HG03159 (cell line): Measurements from ENCODE around the gene CENPC.
"Not testable (repeated sequence)": the region's sequence is repeated elsewhere in the genome, so short reads cannot be mapped to it uniquely, and the experiment has no call there.

Source experiments
- ATAC-seq: cut with Tn5 transposase; IDR thresholded peaks from one replicate; pipeline ENCODE4 v1.9.1; 2021; ENCODE audit warnings: mild to moderate bottlenecking, moderate library complexity; ENCODE audit not compliant: unreplicated experiment

The CENPC gene

GRCh38 chr4:67545199-67546003 lies at the start of gene CENPC:
Gene CENPC (minus strand): TSS chr4:67545503. CDS start chr4:67545355, 148 bp downstream.
- ATAC-seq = peak; percentile 96

GRCh38 chr4:67593741-67594175 lies 48.5 kb upstream of the CENPC start:
- ATAC-seq = no peak

GRCh38 chr4:67587156-67587555 lies 41.9 kb upstream of the CENPC start:
- no peak for ATAC-seq

- no peak for ATAC-seq
These were observed 39.2 kb upstream of the CENPC start for GRCh38 chr4:67584496-67584895.

- ATAC-seq = no peak
These were observed 36.6 kb upstream of the CENPC start for GRCh38 chr4:67581913-67582312.

- ATAC-seq = peak; percentile 55
These were observed 36.0 kb upstream of the CENPC start for GRCh38 chr4:67581208-67581857.

- peak; percentile 32 for ATAC-seq
These were observed 35.3 kb upstream of the CENPC start for GRCh38 chr4:67580577-67580976.

GRCh38 chr4:67576538-67576937 lies 31.2 kb upstream of the CENPC start:
- no peak for ATAC-seq

- ATAC-seq = no peak
These were observed 30.8 kb upstream of the CENPC start for GRCh38 chr4:67576059-67576466.

- ATAC-seq = peak; percentile 94
These were observed 30.1 kb upstream of the CENPC start for GRCh38 chr4:67575232-67576058.

GRCh38 chr4:67573193-67573592 lies 27.9 kb upstream of the CENPC start:
- no peak for ATAC-seq

- ATAC-seq = no peak
These were observed 26.7 kb upstream of the CENPC start for GRCh38 chr4:67571975-67572374.

- ATAC-seq = no peak
These were observed 25.2 kb upstream of the CENPC start for GRCh38 chr4:67570537-67570936.

GRCh38 chr4:67568820-67569219 lies 23.5 kb upstream of the CENPC start:
- no peak for ATAC-seq

GRCh38 chr4:67566335-67566734 lies 21.0 kb upstream of the CENPC start:
- ATAC-seq = no peak

- ATAC-seq = no peak
These were observed 20.0 kb upstream of the CENPC start for GRCh38 chr4:67565284-67565683.

GRCh38 chr4:67558493-67558892 lies 13.2 kb upstream of the CENPC start, which contains the start of gene STAP1:
Gene STAP1 (plus strand): TSS chr4:67558727. CDS start chr4:67558810, 83 bp downstream.
- peak; percentile 62 for ATAC-seq

- ATAC-seq = no peak
These were observed 11.1 kb upstream of the CENPC start for GRCh38 chr4:67556436-67556835.

- ATAC-seq = no peak
These were observed 10.1 kb upstream of the CENPC start for GRCh38 chr4:67555447-67555846.

GRCh38 chr4:67554096-67554495 lies 8.8 kb upstream of the CENPC start:
- no peak for ATAC-seq

- not testable (repeated sequence) for ATAC-seq
These were observed 7.0 kb upstream of the CENPC start for GRCh38 chr4:67552146-67552792.
